Inflammatory macrophage treated with lipopolysaccharide for 1 hour (primary cell): ENCODE measurements around the gene SOX11.

Source experiments
- DNase-seq, 2 donors: peaks; one replicate each; pipeline ENCODE4 v3.0.0-alpha.2; 2020 to 2022

The SOX11 gene

DNA sequence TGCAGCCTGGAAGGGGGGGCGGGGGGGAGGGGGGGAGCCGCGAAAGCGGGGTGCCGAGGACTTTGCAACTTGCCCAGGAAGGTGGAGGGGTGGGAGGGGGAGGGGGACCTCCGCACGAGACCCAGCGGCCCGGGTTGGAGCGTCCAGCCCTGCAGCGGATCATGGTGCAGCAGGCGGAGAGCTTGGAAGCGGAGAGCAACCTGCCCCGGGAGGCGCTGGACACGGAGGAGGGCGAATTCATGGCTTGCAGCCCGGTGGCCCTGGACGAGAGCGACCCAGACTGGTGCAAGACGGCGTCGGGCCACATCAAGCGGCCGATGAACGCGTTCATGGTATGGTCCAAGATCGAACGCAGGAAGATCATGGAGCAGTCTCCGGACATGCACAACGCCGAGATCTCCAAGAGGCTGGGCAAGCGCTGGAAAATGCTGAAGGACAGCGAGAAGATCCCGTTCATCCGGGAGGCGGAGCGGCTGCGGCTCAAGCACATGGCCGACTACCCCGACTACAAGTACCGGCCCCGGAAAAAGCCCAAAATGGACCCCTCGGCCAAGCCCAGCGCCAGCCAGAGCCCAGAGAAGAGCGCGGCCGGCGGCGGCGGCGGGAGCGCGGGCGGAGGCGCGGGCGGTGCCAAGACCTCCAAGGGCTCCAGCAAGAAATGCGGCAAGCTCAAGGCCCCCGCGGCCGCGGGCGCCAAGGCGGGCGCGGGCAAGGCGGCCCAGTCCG, 540 bp downstream of the SOX11 start:
- no peak for DNase-seq

DNA sequence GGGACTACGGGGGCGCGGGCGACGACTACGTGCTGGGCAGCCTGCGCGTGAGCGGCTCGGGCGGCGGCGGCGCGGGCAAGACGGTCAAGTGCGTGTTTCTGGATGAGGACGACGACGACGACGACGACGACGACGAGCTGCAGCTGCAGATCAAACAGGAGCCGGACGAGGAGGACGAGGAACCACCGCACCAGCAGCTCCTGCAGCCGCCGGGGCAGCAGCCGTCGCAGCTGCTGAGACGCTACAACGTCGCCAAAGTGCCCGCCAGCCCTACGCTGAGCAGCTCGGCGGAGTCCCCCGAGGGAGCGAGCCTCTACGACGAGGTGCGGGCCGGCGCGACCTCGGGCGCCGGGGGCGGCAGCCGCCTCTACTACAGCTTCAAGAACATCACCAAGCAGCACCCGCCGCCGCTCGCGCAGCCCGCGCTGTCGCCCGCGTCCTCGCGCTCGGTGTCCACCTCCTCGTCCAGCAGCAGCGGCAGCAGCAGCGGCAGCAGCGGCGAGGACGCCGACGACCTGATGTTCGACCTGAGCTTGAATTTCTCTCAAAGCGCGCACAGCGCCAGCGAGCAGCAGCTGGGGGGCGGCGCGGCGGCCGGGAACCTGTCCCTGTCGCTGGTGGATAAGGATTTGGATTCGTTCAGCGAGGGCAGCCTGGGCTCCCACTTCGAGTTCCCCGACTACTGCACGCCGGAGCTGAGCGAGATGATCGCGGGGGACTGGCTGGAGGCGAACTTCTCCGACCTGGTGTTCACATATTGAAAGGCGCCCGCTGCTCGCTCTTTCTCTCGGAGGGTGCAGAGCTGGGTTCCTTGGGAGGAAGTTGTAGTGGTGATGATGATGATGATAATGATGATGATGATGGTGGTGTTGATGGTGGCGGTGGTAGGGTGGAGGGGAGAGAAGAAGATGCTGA, 1.4 kb downstream of the SOX11 start:
- no peak for DNase-seq

DNA sequence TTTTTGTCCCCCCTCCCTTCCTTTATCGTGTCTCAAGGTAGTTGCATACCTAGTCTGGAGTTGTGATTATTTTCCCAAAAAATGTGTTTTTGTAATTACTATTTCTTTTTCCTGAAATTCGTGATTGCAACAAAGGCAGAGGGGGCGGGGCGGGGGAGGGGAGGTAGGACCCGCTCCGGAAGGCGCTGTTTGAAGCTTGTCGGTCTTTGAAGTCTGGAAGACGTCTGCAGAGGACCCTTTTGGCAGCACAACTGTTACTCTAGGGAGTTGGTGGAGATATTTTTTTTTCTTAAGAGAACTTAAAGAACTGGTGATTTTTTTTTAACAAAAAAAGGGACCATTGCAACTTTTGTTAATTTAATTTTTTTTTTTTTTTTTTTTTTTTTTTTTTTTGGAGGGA, 2.1 kb downstream of the SOX11 start:
- no peak for DNase-seq

DNA sequence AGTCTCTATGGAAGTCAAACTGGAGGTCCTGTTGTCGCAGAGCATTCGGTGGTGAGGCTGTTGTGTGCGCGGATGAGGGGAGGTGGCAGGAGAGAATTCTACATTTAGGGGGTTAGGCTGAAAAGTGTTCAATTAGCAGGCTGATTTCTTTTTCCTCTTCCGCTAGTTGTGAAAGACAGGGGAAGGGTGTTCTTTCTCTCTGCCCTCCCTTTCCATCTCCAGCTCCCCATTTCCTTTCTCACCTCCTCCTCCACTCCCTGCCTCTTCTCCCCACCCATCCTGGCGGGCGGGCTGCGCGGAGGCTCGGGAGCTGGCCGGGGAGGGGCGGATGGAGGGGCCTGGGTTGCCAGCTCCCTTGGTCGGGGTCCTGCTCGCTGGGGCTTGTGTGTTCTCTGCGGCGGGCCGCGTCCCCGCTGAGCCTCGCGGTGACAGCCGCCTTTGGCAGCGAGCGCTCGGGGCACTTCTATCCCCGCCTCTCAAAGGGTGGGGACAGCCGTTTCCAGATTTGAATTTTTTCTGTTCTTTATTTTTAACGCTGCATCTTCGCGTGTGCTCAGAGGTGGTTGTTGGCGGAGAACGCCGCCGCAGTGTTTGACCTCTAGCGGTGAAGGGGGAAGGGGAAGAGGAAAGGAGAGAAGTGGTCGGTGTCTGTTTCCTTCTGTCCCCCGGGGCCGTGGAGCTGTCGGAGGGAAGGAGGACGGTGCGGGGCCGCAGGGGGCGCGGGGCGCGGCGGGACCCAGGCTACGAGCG, 3.6 kb downstream of the SOX11 start:
- DNase-seq = no peak

DNA sequence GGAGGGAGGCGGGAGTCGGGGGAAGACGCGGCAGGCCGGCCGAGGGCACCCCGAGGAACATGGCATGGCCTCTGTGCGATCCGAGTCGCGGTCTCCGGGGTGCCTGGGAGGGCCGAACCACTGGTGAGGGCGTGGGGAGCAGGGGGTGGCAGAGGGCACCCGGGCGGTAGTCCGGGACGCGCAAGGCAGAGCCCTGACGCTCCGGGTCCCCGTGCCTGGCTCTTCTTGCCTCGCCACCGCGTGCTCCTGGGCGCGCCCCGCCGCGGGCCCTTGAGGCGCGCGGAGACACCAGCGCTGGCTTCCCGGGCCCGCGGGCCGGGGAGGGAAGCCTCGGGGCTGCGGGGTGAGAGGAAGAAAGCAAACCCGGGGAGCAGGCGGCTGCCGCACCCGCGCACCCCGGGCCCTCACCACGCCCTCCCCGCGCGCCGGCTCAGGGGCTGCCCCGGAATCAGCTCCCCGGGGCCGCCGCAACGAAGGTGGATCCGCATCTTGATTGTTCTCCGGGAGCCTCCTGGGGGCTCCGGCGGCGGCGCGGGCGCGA, 4.3 kb downstream of the SOX11 start:
- no peak for DNase-seq

DNA sequence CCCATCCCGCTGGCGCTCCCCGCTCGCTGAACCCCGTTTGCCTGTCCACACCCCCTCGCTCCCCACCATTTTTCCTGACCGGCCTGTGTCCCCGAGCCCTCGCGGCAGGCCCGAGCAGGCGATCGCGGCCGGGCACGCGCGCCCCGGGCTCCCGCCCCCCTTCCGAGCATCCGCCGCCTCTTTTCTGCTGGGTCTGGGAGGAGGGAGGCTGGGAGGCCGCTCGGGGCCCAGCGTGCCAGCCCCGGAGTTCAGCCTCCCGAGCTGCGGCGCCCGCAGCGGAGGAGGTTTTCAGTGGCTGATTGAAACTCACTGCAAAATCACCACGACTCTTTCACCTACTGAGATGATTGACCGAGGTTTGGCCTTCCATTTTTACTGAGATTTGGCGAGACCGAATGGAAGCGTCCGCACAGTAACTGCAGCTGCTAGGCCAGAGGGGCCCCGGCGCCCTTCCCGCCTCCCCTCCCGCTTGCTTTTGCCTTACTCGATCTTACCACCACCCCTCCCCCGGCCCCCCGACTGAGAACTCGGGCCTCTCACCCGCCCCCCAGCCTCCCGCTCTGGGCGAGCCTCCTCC, 4.8 kb downstream of the SOX11 start:
- DNase-seq = no peak

DNA sequence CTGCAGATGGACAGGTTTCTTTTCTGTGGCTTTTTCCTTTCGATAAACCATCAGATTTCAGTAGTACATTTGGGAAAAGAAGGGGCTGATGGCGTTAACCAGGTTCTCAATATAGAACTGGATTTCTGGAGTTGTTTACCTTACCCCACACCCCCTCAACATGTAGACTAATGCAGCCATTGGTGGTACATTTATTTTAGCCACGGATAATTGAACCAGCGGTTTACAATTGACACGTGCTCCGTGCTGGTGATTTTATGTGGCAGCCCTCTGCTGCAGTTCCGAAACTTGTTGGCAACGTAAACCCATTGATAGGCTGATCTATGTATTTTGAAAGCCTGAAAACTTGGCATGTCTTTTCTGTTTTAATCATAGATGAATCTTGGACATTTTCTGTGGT, 5.4 kb downstream of the SOX11 start:
- DNase-seq = no peak

DNA sequence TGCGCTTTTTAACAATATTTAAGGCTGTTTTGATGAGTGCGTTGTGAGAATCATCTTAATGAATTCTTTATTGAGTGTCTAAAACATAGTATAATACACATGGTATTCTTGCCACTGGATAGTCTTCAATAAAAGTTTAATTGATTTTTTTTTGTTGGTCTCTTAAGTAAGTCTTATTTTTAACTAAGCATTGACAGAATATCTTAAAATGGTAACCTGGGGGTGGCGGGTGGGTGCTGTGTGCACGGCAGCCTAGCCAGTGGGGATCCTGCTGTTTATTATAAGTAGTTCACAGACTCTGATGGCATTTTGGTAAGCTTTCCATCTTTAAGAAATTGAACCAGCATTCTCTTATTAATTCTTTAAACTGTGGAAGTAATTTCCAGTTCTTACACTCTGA, 6.0 kb downstream of the SOX11 start:
- DNase-seq = no peak

DNA sequence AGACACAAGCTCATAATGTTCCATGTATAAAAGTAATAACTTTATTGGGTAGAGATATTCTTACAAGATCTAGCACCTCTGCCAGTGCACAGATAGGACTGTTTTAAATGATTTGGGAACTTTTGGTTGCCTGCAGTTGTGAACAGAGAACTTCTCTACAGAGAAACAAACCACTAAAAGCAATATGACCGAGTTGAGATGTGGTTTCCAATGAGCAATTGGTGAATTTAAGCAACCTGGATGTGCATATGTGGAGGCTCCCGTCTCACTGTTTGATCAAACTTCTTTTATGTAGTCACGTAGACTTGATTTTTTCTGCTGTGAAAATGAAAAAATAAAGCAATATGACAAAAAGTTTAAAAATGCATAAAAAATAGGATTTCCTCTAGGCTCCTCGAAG, 7.8 kb downstream of the SOX11 start:
- DNase-seq = no peak

DNA sequence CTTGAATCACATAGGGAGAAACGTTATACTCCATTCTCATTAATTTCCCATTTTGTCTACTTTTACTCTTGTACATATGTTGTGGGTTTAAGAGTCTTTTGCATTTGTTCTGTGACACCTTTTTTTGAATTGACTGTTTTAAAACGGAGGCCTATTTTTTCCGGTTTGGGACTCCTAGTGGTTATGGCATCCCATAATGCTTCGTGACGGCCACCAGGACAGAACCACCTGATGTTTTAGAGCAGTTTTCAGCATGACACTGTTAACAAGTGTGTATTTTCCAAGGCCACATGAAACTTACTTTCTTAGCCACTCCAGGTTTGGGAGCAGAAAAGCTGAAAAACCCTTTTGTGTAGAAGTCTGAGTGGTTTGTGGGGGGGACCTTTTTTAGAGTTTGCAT, 8.4 kb downstream of the SOX11 start:
- DNase-seq = no peak

DNA sequence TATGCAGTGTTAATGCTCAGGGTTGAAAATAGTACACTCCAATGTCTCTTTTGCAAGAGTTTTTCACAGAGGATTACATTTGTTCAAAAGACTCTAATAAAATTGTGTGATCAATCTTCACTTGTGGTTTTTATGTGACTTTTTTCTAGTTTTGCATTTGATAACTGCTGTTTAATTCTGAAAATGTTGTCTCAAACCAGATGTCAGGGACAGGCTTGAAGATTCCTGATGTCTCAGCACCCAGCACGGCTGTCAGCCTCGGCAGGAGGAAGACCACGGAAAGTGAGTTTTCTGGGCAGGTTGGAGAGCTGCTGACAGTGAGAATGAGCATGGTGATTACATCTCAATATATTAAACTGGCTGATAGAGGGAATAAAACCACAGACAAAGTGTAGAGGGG, 9.1 kb downstream of the SOX11 start:
- DNase-seq = no peak

DNA sequence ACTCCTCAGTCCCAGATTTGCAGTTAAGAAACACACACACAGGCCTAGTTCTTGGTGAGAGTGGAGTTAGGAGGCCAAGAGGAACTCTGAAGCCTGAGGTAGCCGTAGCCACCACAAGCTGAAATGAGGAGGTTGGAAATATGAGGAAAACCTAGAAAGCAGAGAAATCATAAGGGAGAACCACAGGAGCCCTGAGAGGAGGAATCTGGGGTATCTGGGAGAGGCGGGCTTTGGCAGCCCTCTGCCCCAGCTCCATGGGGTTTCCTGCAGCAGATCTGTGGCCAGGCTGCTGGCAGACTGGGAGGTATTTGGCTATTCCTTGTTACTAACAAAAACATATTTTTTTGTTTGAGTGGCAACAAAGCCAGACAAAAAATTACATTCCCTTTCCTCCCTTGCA, 11.0 kb downstream of the SOX11 start:
- no peak for DNase-seq

DNA sequence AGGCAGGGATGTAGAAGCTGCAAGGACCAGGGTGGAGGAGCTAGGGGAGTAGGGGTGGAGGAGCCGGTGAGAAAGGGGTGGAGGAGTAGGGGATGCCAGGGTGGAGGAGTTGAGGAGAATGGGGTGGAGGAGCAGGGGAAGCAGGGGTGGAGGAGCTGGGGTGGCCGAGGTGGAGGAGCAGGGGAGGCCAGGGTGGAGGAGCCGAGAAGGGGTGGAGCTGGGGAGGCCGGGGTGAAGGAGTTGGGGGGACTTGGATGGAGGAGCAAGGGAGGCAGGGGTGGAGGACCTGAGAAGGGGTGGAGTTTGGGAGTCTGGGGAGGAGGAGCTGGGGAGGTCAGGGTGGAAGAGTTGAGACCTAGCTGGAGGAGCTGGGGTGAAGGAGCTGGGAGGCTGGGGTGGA, 13.3 kb downstream of the SOX11 start:
- DNase-seq = no peak

DNA sequence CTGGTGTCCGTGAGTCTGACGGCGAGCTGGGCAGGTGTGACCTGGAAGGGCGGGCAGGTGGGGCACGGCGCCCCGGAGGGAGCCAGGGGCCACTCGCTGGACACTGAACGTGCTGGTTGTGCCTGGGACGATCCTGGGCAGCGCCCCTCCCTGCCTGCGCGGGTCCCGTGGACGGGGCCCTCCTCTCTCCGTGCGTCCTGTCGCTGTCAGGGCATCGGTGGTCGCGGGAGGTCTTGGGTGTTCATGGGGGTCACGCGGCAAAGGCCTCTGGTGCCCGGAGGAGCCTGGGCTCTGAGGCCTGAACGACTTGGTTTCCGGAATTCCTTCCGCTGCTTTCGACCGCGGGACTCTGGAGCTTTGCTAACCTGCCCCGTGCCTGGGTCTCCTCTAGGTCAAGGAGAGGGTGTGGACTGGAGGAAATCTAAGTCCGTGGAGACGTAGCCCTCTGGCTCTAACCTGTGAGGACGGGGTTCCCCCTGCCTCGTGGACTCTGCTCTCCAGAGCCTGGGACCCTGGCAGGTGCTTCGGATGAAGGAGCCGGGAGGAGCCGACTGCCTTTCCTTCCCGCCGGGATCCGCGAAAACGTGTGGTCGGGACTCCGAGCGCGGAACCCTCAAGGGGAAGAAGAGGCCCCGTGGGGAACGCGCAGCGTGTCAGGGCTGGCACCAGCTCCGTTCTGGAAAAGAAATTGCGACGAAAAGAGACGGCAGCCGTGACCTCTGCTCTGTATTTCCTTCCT, 14.7 kb downstream of the SOX11 start:
- DNase-seq = no peak

DNA sequence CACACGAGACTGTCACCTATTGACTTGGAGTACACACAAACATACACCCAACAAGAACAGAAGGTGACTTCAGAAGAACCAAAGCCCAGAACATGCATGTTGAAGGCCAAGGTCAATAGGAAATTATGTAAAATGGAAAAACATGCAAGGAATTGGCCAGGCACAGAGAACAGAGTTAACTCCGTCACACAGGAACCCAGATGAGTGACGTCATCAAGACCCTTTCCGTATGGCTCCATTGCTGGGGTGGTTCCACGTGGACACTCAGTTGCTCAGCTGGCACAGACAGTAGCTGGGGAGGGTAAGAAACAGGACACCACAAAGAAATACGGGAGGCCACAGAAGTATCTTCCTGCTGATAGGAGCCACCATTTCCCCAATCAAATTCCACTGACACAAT, 18.4 kb downstream of the SOX11 start:
- no peak for DNase-seq

DNA sequence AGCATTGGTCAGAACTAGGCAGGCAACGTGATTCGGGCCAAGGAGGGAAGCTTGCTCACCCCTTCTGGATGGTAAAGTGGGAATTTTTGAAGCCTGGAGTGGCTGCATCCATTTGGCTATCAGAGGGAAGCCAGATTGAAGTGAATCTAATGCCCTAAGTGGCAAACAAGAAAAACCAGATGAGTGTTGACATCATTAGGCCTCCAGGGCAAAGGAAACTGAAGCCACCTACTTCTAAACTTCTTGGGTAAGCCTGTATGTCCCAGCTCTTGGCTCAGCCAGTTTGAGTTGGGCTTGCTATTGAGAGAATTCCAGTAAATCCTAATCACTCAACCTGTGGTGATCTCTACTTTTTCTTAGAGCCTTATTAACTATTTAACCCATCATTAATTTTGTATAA, 20.9 kb downstream of the SOX11 start:
- DNase-seq = no peak

DNA sequence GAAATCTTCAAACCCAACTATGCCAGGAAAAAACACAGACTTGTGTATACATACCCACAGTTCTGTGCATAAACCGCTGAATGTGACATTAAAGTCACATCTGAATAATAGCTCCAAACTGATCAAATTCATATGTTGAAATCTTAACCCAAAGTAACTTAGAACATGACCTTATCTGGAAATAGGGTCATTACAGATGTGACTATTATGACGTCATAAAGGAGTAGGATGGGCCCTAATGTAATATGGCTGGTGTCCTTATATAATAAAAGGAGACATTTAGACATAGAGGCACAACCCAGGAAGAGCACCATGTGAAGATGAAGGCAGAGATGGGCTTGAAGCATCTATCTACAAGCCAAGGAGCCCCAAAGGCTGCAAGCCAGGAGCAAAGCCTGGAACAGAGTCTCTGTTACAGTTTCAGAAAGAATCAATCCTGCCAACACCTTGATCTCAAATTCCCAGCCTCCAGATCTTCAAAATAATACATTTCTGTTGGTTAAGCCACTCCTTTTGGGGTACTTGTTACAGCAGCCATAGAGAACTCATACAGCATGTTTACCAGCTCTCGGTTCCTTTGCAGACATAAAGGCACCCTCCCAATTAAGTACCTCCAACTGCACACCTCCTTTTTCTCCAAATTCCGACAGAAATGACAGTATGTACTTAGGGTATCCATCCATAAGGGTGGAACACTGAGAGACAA, 27.6 kb downstream of the SOX11 start:
- no peak for DNase-seq

DNA sequence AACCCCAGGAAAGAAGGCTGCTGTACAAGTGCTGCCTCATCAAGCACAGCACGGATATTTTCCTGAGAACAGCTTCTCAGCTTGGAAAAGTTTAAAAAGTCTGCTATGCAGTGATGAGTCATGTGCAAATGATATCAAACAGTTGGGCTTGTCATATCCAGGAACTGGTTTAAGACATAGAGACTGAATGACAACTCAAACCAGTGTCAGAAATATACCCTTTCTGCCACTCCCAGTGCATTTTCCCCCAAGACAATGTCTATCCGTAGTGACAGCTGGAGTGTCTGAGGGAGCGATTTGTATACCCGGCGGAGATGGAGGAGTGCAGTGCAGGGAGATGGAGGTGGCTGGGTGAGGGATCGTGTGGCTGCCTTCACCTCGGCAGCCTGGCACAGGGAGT, 28.2 kb downstream of the SOX11 start:
- no peak for DNase-seq

DNA sequence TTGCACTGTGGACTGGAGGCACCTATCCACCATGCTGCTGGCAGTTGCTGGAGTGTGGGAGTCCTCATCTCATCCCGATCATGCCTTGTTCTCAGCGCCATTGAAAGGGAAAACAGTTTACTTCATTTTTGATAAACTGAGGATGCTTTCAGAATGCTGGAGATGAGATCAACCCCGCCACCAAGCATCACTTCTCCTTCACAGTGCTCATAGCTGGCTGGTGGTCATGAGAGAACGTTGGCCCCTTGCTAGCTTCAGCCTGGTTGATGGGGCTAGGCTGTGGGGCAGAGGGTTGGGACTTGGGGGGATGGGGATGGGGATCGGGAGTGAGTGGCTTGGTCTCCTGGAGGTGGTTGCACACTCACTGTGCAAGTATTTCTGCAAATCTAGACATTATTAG, 30.1 kb downstream of the SOX11 start:
- no peak for DNase-seq

DNA sequence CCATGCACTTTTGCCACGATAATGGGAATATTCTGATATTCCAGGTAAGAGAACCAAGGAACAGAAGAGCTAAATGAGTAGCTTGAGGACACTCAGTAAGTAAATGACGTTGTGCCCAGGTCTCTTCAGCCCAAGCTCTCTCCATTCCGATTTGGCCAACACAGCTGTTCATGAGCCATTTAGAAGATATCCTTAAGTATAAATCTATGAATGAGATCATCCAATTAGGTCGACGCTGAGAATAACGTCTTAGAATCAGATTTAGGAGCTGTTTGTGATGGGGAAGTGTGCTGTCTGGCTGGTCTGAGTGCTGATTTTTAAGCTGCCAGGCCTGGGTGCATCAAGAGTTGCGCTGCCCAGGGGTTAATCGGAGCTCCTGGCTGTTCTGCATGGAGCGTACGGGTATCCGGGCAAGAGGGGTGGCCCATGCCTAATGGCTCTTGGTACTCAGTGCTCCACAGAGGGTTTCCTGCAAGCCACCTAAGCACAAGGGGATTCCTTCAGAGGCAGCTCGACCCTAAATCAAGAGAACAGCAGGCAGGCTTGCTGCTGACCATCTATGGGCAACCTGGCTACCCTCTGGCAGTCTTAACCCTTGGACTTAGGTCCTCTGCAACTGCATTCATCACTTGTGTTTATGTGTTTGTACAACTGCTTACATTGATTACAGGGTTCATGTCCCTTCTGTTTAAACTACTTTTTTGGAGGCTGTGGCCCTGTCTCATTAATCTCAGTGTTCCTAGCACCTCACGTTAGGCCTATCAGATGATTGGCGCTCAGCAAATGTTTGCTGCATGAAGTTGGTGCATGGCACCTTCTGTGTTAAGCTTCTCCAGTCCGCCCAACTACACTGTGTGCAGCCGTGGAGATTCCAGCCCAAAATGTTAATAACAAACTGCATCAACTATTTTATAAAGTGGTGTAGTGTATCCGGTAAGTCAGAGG, 31.9 kb downstream of the SOX11 start:
- DNase-seq = no peak
